ENCODE results near the gene KHDC4.
"Not testable (repeated sequence)": the region's sequence is repeated elsewhere in the genome, so short reads cannot be mapped to it uniquely, and the experiment has no call there.

The KHDC4 gene

DNA sequence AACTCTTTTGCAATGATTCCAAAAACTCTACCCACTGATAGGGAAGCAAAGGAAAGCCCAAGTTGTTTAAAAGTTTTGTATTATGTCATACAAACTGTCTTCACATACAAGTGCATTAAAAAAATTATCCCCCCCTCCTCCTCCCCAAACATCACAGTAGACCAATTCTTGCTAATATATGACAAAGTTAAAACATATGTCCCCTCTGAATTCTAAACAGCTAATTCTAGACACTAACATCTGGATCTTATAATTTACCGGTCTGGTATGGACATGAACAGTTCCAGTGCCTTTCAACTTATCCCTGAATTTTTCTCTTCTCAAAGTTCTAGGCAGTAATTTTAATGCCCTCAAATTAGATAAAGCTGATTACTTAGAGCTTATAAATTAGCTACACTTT is 36.5 kb downstream of the KHDC4 start:
- no peaks in the 10 kb centered on the region for H3K27me3 ChIP-seq
- intact Hi-C loops (cut with DNase I; ENCODE audit: low total_unique reads), result no loop called here
- no peak for DNase-seq
- H3K4me1 ChIP-seq, result peaks cover 0 to 16% (median 12%) of the 10 kb centered on the region in 4 donors
- TF ChIP-seq, protein P1, sequence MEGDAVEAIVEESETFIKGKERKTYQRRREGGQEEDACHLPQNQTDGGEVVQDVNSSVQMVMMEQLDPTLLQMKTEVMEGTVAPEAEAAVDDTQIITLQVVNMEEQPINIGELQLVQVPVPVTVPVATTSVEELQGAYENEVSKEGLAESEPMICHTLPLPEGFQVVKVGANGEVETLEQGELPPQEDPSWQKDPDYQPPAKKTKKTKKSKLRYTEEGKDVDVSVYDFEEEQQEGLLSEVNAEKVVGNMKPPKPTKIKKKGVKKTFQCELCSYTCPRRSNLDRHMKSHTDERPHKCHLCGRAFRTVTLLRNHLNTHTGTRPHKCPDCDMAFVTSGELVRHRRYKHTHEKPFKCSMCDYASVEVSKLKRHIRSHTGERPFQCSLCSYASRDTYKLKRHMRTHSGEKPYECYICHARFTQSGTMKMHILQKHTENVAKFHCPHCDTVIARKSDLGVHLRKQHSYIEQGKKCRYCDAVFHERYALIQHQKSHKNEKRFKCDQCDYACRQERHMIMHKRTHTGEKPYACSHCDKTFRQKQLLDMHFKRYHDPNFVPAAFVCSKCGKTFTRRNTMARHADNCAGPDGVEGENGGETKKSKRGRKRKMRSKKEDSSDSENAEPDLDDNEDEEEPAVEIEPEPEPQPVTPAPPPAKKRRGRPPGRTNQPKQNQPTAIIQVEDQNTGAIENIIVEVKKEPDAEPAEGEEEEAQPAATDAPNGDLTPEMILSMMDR (IDR thresholded peaks at IDR 0.05), result no peak
- no peak overlapping the region for H3K27ac ChIP-seq
- no peaks in the 10 kb centered on the region for H3K9me3 ChIP-seq
- peaks cover 41 to 63% (median 62%) of the 10 kb centered on the region in 3 donors for H3K36me3 ChIP-seq
- no peak overlapping the region for H3K4me3 ChIP-seq

DNA sequence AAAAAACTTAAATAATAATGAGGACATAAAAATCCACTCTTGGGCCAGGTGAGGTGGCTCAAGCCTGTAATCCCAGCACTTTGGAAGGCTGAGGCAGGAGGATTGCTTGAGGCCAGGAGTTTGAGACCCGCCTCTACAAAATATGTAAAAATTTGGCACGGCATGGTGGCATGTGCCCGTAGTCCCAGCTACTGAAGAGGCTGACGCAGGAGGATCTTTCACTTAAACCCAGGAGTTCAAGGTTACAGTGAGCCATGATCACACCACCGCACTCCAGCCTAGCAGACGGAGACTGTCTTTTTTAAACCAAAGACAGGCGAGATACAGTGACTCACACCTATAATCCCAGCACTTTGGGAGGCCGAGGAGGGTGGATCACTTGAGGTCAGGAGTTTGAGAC is 37.7 kb downstream of the KHDC4 start:
- H3K27me3 ChIP-seq; DNase-seq; intact Hi-C loops (cut with DNase I; ENCODE audit: low total_unique reads); H3K4me3 ChIP-seq; H3K9me3 ChIP-seq; H3K27ac ChIP-seq: not testable (repeated sequence)
- Histone ChIP-seq H3K4me1 (peaks cover 0 to 21% (median 16%) of the 10 kb centered on the region in 4 donors), H3K36me3 (peaks cover 30 to 50% (median 49%) of the 10 kb centered on the region in 3 donors)

DNA sequence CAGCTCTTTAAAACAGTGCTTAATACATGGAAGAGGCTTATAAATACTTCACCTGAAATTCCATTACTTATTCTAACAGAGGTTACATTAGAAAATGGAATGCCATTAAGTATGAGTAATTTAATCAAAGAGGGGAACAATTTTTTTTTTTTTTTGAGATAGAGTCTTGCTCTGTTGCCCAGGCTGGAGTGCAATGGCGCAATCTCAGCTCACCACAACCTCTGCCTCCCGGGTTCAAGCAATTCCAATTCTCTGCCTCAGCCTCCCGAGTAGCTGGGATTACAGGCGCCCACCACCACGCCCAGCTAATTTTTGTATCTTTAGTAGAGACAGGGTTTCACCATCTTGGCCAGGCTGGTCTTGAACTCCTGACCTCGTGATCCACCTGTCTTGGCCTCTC is 38.6 kb downstream of the KHDC4 start:
- H3K4me1 ChIP-seq, result peaks cover 0 to 21% (median 16%) of the 10 kb centered on the region in 4 donors
- H3K27ac ChIP-seq; H3K4me3 ChIP-seq; intact Hi-C loops (cut with DNase I; ENCODE audit: low total_unique reads); H3K27me3 ChIP-seq; H3K9me3 ChIP-seq; DNase-seq: not testable (repeated sequence)
- peaks cover 21 to 42% (median 41%) of the 10 kb centered on the region in 3 donors for H3K36me3 ChIP-seq

DNA sequence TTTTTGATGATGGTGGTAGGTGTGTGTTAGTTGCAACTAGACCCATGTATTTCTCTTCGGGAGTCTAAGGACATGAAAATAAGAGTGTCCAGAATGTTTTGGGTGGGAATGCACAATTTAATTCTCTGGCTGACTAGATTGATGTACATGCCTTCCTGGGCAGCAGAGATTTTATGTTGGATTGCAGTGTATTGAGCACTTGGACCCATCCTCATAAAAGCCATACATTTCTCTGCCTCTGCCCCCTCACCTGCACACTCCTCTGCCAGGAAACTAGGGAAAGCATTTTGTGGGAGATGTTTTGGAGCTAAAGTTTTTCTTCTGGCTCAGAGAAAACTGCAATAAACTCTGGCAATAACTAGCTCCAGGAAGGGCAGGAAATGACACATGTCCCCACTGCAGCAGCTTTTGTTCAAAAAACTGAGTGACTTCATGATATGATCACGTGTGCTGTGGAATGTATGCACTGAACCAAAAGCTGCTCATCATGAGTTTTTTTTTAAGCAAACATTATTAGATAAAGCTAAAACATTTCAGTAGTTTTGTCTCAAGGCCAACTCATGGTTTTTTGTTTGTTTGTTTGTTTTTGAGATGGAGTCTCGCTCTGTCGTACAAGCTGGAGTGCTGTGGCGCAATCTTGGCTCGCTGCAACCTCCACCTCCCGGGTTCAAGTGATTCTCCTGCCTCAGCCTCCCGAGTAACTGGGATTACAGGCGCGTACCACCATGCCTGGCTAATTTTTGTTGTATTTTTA is 40.6 kb downstream of the KHDC4 start:
- H3K4me3 ChIP-seq, result no peak overlapping the region
- peak overlapping the region; percentile 69 to 78 for H3K27ac ChIP-seq
- H3K9me3 ChIP-seq, result no peaks in the 10 kb centered on the region
- TF ChIP-seq, protein P1 (IDR thresholded peaks at IDR 0.05), result no peak
- peaks cover 5 to 22% (median 22%) of the 10 kb centered on the region in 3 donors for H3K36me3 ChIP-seq
- peak in 1 of 2 donors; percentile 32 for DNase-seq
- peaks cover 0 to 21% (median 16%) of the 10 kb centered on the region in 4 donors for H3K4me1 ChIP-seq
- intact Hi-C loops (cut with DNase I; ENCODE audit: low total_unique reads), result no loop called here
- no peaks in the 10 kb centered on the region for H3K27me3 ChIP-seq

DNA sequence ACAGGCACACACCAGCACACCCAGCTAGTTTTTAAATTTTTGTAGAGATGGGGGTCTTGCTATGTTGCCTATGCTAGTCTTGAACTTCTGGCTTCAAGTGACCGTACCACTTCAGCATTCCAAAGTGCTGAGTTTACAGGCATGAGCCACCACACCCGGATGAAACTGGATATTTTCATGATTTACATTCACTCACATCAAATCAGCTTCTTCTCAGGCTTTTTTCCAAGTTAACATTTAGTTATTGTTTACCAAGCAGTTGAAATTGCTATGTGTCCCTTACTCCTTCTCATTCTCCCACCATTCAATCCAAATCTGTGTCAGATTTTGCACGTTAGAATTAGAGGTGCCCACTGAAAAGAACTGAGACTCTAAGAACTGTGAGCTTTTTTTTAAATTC is 41.4 kb downstream of the KHDC4 start:
- peaks cover 0 to 21% (median 16%) of the 10 kb centered on the region in 4 donors for H3K4me1 ChIP-seq
- DNase-seq, result no peak
- peak overlapping the region; percentile 69 to 78 for H3K27ac ChIP-seq
- no peaks in the 10 kb centered on the region for H3K9me3 ChIP-seq
- H3K4me3 ChIP-seq, result no peak overlapping the region
- TF ChIP-seq, protein P1 (IDR thresholded peaks at IDR 0.05), result no peak
- H3K27me3 ChIP-seq, result no peaks in the 10 kb centered on the region
- H3K36me3 ChIP-seq, result peaks cover 5 to 22% (median 19%) of the 10 kb centered on the region in 3 donors
- intact Hi-C loops (cut with DNase I; ENCODE audit: low total_unique reads), result no loop called here

DNA sequence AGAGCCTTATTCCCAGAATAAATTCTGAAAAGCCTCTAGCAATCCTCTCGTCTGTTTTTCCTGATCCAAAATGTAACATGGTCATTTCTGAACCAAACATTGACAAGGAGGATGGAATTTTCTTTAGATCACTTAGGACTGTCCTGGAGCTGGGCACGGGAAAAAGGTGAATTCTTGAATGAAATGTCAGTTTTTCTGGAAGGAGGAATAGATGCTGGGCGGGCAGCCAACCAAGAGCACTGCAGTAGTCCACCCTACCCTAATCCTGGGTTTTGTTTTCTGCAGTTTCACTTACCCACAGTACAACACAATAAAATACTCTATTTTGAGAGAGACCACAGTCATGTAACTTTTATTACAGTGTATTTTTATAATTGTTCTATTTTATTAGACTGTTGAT is 44.0 kb downstream of the KHDC4 start:
- Histone ChIP-seq H3K36me3 (peaks cover 0 to 7% (median 0%) of the 10 kb centered on the region in 3 donors), H3K27ac (no peak overlapping the region), H3K4me3 (no peak overlapping the region), H3K27me3 (no peaks in the 10 kb centered on the region), H3K9me3 (no peaks in the 10 kb centered on the region), H3K4me1 (peaks cover 0 to 21% (median 16%) of the 10 kb centered on the region in 4 donors)
- intact Hi-C loops (cut with DNase I; ENCODE audit: low total_unique reads), result no loop called here
- TF ChIP-seq, protein P1 (IDR thresholded peaks at IDR 0.05), result no peak
- no peak for DNase-seq
